ENCODE measurements around the gene ZNF892. TPM values are rescaled to one million over a fixed set of nuclear protein-coding genes. Genes with fewer than 3 reads are reported as not detected.

Gene ZNF892
- total RNA-seq, 1 donor from 2014 or later: 21.1 TPM

- H3K9me3 Mint-ChIP-seq (ENCODE audit: unreplicated experiment): peaks cover 22% of the 10 kb centered on the region
Measured at GRCh38 chr2:95220449-95220848, 13.1 kb downstream of the ZNF892 start.

GRCh38 chr2:95225658-95226057 is 18.3 kb downstream of the ZNF892 start:
- Mint-ChIP-seq H3K4me3 (ENCODE audit: unreplicated experiment) (no peak overlapping the region), H3K36me3 (ENCODE audit: unreplicated experiment) (peaks cover 32% of the 10 kb centered on the region), H3K4me1 (ENCODE audit: low read depth, unreplicated experiment) (no peaks in the 10 kb centered on the region), H3K27ac (ENCODE audit: unreplicated experiment) (no peak overlapping the region), H3K27me3 (ENCODE audit: unreplicated experiment) (no peaks in the 10 kb centered on the region), H3K9me3 (ENCODE audit: unreplicated experiment) (peaks cover 3% of the 10 kb centered on the region)
- no peak for DNase-seq
- TF ChIP-seq CTCF (IDR thresholded peaks at IDR 0.05; ENCODE audit: partially characterized antibody, unreplicated experiment): no peak

More at GRCh38 chr2:95220449-95220848, 13.1 kb downstream of the ZNF892 start:
- no peak overlapping the region for H3K4me3 Mint-ChIP-seq (ENCODE audit: unreplicated experiment)
- no peaks in the 10 kb centered on the region for H3K4me1 Mint-ChIP-seq (ENCODE audit: low read depth, unreplicated experiment)
- TF ChIP-seq CTCF (IDR thresholded peaks at IDR 0.05; ENCODE audit: partially characterized antibody, unreplicated experiment): no peak
- no peak for DNase-seq
- H3K27ac Mint-ChIP-seq (ENCODE audit: unreplicated experiment): no peak overlapping the region
- H3K36me3 Mint-ChIP-seq (ENCODE audit: unreplicated experiment): peaks cover 80% of the 10 kb centered on the region
- peaks cover 4% of the 10 kb centered on the region for H3K27me3 Mint-ChIP-seq (ENCODE audit: unreplicated experiment)

GRCh38 chr2:95231723-95232122 is 24.4 kb downstream of the ZNF892 start:
- Mint-ChIP-seq H3K27me3 (ENCODE audit: unreplicated experiment) (no peaks in the 10 kb centered on the region), H3K27ac (ENCODE audit: unreplicated experiment) (peak overlapping the region; percentile 82), H3K9me3 (ENCODE audit: unreplicated experiment) (peaks cover 4% of the 10 kb centered on the region), H3K4me3 (ENCODE audit: unreplicated experiment) (peak overlapping the region; percentile 38), H3K36me3 (ENCODE audit: unreplicated experiment) (peaks cover 9% of the 10 kb centered on the region), H3K4me1 (ENCODE audit: low read depth, unreplicated experiment) (peaks cover 6% of the 10 kb centered on the region)
- peak; percentile 77 for TF ChIP-seq CTCF (IDR thresholded peaks at IDR 0.05; ENCODE audit: partially characterized antibody, unreplicated experiment)
- peak; percentile 91 for DNase-seq

- Mint-ChIP-seq H3K4me3 (ENCODE audit: unreplicated experiment) (no peak overlapping the region), H3K9me3 (ENCODE audit: unreplicated experiment) (peaks cover 4% of the 10 kb centered on the region), H3K27ac (ENCODE audit: unreplicated experiment) (no peak overlapping the region), H3K4me1 (ENCODE audit: low read depth, unreplicated experiment) (peaks cover 6% of the 10 kb centered on the region), H3K27me3 (ENCODE audit: unreplicated experiment) (no peaks in the 10 kb centered on the region), H3K36me3 (ENCODE audit: unreplicated experiment) (peaks cover 9% of the 10 kb centered on the region)
- DNase-seq: no peak
- no peak for TF ChIP-seq CTCF (IDR thresholded peaks at IDR 0.05; ENCODE audit: partially characterized antibody, unreplicated experiment)
Measured at GRCh38 chr2:95232232-95232631, 24.9 kb downstream of the ZNF892 start.

GRCh38 chr2:95234286-95234785 is 27.0 kb downstream of the ZNF892 start:
- no peak overlapping the region for H3K4me3 Mint-ChIP-seq (ENCODE audit: unreplicated experiment)
- H3K9me3 Mint-ChIP-seq (ENCODE audit: unreplicated experiment): peaks cover 4% of the 10 kb centered on the region
- no peaks in the 10 kb centered on the region for H3K27me3 Mint-ChIP-seq (ENCODE audit: unreplicated experiment)
- peaks cover 6% of the 10 kb centered on the region for H3K4me1 Mint-ChIP-seq (ENCODE audit: low read depth, unreplicated experiment)
- H3K36me3 Mint-ChIP-seq (ENCODE audit: unreplicated experiment): peaks cover 9% of the 10 kb centered on the region
- H3K27ac Mint-ChIP-seq (ENCODE audit: unreplicated experiment): no peak overlapping the region
- DNase-seq: no peak
- no peak for TF ChIP-seq CTCF (IDR thresholded peaks at IDR 0.05; ENCODE audit: partially characterized antibody, unreplicated experiment)

Measured in glutamatergic neuron (in vitro differentiated cells).